Measurements from ENCODE around the gene SUV39H1.

GRCh38 chrX:48664156-48664555, 32.4 kb upstream of the SUV39H1 start:
- TF ChIP-seq, protein P1, sequence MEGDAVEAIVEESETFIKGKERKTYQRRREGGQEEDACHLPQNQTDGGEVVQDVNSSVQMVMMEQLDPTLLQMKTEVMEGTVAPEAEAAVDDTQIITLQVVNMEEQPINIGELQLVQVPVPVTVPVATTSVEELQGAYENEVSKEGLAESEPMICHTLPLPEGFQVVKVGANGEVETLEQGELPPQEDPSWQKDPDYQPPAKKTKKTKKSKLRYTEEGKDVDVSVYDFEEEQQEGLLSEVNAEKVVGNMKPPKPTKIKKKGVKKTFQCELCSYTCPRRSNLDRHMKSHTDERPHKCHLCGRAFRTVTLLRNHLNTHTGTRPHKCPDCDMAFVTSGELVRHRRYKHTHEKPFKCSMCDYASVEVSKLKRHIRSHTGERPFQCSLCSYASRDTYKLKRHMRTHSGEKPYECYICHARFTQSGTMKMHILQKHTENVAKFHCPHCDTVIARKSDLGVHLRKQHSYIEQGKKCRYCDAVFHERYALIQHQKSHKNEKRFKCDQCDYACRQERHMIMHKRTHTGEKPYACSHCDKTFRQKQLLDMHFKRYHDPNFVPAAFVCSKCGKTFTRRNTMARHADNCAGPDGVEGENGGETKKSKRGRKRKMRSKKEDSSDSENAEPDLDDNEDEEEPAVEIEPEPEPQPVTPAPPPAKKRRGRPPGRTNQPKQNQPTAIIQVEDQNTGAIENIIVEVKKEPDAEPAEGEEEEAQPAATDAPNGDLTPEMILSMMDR (IDR thresholded peaks at IDR 0.05), result no peak
- no peak for TF ChIP-seq POLR2A (IDR thresholded peaks at IDR 0.05)
